Activated CD4-positive, alpha-beta T cell treated with anti-CD3 and anti-CD28 coated beads for 36 hours (primary cell): Measurements from ENCODE around the gene MTREX. TPM values are rescaled to one million over a fixed set of nuclear protein-coding genes. Genes with fewer than 3 reads are reported as not detected.

Experiments used
- ATAC-seq: fragments of 200-7000 bp; cut with Tn5 transposase; one replicate; pipeline ENCODE4 v1.10.0; 2021; ENCODE audit warnings: mild to moderate bottlenecking, moderate library complexity
- CTCF ChIA-PET: fragments of 350-600 bp; sonication (Branson Sonifier 250); formaldehyde crosslinking; loops from one replicate; lab custom pipeline; 2021; ENCODE audit warnings: antibody characterized with exemption; lab: Charles Lee
- POLR2A ChIA-PET: fragments of 350-600 bp; sonication (Branson Sonifier 250); formaldehyde crosslinking; loops from one replicate; lab custom pipeline; 2021; ENCODE audit warnings: antibody characterized with exemption, inconsistent platforms; lab: Charles Lee
- DNase-seq: peaks from one replicate; pipeline ENCODE4 v3.0.0-alpha.2; 2020
- H3K27ac Mint-ChIP-seq: one replicate; pipeline ENCODE4 v1.8.0; 2021; ENCODE audit warnings: mixed read lengths
- H3K27me3 Mint-ChIP-seq: one replicate; pipeline ENCODE4 v1.8.0; 2021; ENCODE audit warnings: mixed read lengths
- H3K36me3 Mint-ChIP-seq: one replicate; pipeline ENCODE4 v1.8.0; 2021; ENCODE audit warnings: low read depth, mixed read lengths
- H3K4me1 Mint-ChIP-seq: one replicate; pipeline ENCODE4 v1.8.0; 2021; ENCODE audit warnings: mixed read lengths
- H3K4me3 Mint-ChIP-seq: one replicate; pipeline ENCODE4 v1.8.0; 2021; ENCODE audit warnings: mild to moderate bottlenecking, moderate library complexity, mixed read lengths
- H3K9me3 Mint-ChIP-seq: one replicate; pipeline ENCODE4 v1.8.0; 2021; ENCODE audit warnings: low read depth, mixed read lengths
- intact Hi-C, 2 experiments: fragments of 100-400 bp; cut with DNase I in 1 of 2; cut with micrococcal nuclease in 1 of 2; formaldehyde crosslinking; loops; one replicate each; pipeline versions ENCODE4 v1.14.2 to v1.15.1; 2022 to 2024; cut with DNase I, micrococcal nuclease
- total RNA-seq, 2 experiments: library from RNA; stranded (reverse); gene quantifications; one replicate each; pipeline ENCODE4 v1.2.3, GENCODE V29; 2021

MTREX gene
- total RNA-seq, 2 experiments from 2014 or later = 98.2 to 106 TPM

DNA sequence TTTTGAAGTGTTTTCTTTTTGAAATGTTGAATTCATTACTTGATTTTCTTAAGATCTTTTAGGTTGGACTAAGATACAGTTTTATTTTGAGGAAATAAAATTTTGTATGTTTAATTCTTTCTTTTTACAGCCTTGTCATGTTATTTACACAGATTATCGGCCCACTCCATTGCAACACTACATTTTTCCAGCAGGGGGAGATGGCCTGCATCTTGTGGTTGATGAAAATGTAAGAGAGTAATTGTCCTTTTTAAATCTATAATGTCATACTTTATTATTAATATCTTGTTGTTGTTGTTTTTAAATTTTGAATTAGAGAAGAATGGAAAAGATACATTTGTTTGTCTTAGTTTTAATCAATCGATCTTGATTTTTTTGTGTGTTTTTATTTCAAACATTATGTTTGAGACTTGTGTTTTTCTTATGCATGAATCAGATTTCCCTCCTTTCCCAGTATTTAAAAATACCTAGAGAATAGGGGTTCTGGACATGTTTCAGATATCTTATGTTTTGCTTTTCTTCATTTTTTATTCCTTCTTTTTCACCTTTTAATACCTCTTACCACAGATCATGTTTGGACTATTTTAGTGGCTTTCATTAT lies 36.7 kb downstream of the MTREX start:
- Mint-ChIP-seq H3K4me3 (no peak overlapping the region), H3K27ac (no peak overlapping the region), H3K27me3 (no peaks in the 10 kb centered on the region), H3K4me1 (peaks cover 8% of the 10 kb centered on the region), H3K9me3 (no peaks in the 10 kb centered on the region), H3K36me3 (peaks cover 60% of the 10 kb centered on the region)
- DNase-seq (peak; percentile 78), ATAC-seq (no peak)
- ChIA-PET CTCF (interaction anchor here (1.0 to 3.5 kb wide), 7 partner anchors 14 to 593 kb away, joined by 3 to 32 read pairs (median 6); no protein-coding TSS in a partner anchor), POLR2A (no interaction called here)
- intact Hi-C loops = loop anchor here (1.0 to 10.0 kb wide), 2 partner anchors 348 to 860 kb away; no protein-coding TSS in a partner anchor

- no peaks in the 10 kb centered on the region for H3K9me3 Mint-ChIP-seq
- intact Hi-C loops = loop anchor here in 1 of 2 experiments (10.0 kb wide), 1 partner anchor 859 kb away; no protein-coding TSS in a partner anchor
- H3K4me3 Mint-ChIP-seq = no peak overlapping the region
- H3K27me3 Mint-ChIP-seq = no peaks in the 10 kb centered on the region
- DNase-seq (no peak), ATAC-seq (no peak)
- peaks cover 8% of the 10 kb centered on the region for H3K4me1 Mint-ChIP-seq
- no peak overlapping the region for H3K27ac Mint-ChIP-seq
- ChIA-PET POLR2A (no interaction called here), CTCF (interaction anchor here (1.0 to 1.2 kb wide), 2 partner anchors 24 to 358 kb away, joined by 3 to 4 read pairs; no protein-coding TSS in a partner anchor)
- H3K36me3 Mint-ChIP-seq = peaks cover 66% of the 10 kb centered on the region
Measured at GRCh38 chr5:55345327-55345726, 37.5 kb downstream of the MTREX start.

DNA sequence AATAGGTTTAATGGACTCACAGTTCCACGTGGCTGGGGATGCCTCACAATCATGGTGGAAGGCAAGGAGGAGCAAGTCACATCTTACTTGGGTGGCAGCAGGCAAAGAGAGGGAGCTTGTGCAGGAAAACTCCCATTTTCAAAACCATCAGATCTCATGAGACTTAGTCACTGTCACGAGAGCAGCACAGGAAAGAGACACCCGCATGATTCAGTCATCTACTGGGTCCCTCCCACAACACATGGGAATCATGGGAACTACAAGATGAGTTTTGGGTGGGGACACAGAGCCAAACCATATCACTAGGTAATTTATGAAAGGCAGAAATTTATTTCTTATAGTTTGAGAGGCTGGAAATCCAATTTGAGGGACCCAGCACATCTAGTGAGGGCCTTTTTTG lies 40.0 kb downstream of the MTREX start:
- ChIA-PET POLR2A (no interaction called here), CTCF (interaction anchor here (2.1 kb wide), 1 partner anchor 345 kb away, joined by 8 read pairs; no protein-coding TSS in a partner anchor)
- H3K9me3 Mint-ChIP-seq = no peaks in the 10 kb centered on the region
- intact Hi-C loops = loop anchor here in 1 of 2 experiments (10.0 kb wide), 1 partner anchor 857 kb away; no protein-coding TSS in a partner anchor
- DNase-seq = no peak
- peaks cover 70% of the 10 kb centered on the region for H3K36me3 Mint-ChIP-seq
- H3K27me3 Mint-ChIP-seq = no peaks in the 10 kb centered on the region
- no peak for ATAC-seq
- peaks cover 4% of the 10 kb centered on the region for H3K4me1 Mint-ChIP-seq
- no peak overlapping the region for H3K4me3 Mint-ChIP-seq
- no peak overlapping the region for H3K27ac Mint-ChIP-seq

DNA sequence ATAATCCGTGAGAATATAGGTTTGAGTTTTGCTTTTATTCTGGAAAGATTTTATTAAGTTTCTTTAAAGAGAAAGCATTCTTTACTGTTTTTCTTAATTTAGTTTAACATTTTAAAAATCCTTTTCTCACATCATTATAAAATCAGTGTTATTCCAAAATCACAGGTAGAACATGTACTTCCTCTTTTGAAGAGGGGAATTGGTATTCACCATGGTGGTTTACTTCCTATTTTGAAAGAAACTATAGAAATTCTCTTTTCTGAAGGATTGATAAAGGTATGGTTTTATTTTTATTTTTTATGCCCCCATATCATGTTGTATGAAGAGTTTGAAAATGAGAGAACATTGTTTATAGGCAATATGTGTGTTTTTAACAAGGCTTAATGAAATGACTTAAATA lies 43.0 kb downstream of the MTREX start:
- Mint-ChIP-seq H3K36me3 (peaks cover 60% of the 10 kb centered on the region), H3K9me3 (no peaks in the 10 kb centered on the region), H3K4me1 (peaks cover 2% of the 10 kb centered on the region), H3K4me3 (no peak overlapping the region), H3K27ac (no peak overlapping the region), H3K27me3 (no peaks in the 10 kb centered on the region)
- CTCF ChIA-PET = no interaction called here
- intact Hi-C loops = no loop called here
- DNase-seq (no peak), ATAC-seq (no peak)
- POLR2A ChIA-PET = no interaction called here

GRCh38 chr5:55356896-55357295 lies 49.1 kb downstream of the MTREX start:
- intact Hi-C loops = no loop called here
- no peak for DNase-seq
- H3K4me3 Mint-ChIP-seq = no peak overlapping the region
- H3K27me3 Mint-ChIP-seq = no peaks in the 10 kb centered on the region
- ATAC-seq = no peak
- ChIA-PET CTCF (no interaction called here), POLR2A (interaction anchor here (0.6 kb wide), 1 partner anchor 16 kb away, joined by 3 read pairs; no protein-coding TSS in a partner anchor)
- peaks cover 3% of the 10 kb centered on the region for H3K4me1 Mint-ChIP-seq
- H3K9me3 Mint-ChIP-seq = no peaks in the 10 kb centered on the region
- peaks cover 46% of the 10 kb centered on the region for H3K36me3 Mint-ChIP-seq
- H3K27ac Mint-ChIP-seq = no peak overlapping the region

DNA sequence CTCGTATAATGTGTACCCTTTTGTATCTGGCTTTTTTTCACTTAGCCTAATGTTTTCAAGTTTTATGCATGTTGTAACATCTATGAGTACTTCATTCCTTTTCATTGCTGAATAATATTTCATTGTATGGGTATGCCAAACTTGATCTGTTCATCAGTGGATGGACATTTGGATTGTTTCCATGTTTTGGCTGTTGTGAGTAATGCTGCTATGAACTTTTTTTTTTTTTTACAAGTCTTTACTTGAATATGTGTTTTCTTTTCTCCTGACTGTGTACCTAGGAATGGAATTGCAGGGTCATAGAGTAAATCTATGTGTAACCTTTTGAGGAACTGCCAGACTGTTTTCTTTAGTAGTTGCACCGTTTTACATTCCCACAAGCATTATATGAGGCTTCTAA lies 52.4 kb downstream of the MTREX start:
- Mint-ChIP-seq H3K27me3 (no peaks in the 10 kb centered on the region), H3K9me3 (no peaks in the 10 kb centered on the region), H3K4me1 (peaks cover 23% of the 10 kb centered on the region), H3K36me3 (peaks cover 42% of the 10 kb centered on the region), H3K4me3 (no peak overlapping the region), H3K27ac (no peak overlapping the region)
- DNase-seq (no peak), ATAC-seq (no peak)
- ChIA-PET POLR2A (no interaction called here), CTCF (no interaction called here)
- intact Hi-C loops = loop anchor here in 1 of 2 experiments (5.0 kb wide), 1 partner anchor 82 kb away; no protein-coding TSS in a partner anchor

- POLR2A ChIA-PET = interaction anchor here (0.6 kb wide), 1 partner anchor 8 kb away, joined by 3 read pairs; no protein-coding TSS in a partner anchor
- Mint-ChIP-seq H3K9me3 (no peaks in the 10 kb centered on the region), H3K27ac (no peak overlapping the region), H3K4me3 (no peak overlapping the region), H3K27me3 (no peaks in the 10 kb centered on the region), H3K4me1 (peaks cover 22% of the 10 kb centered on the region), H3K36me3 (peaks cover 50% of the 10 kb centered on the region)
- intact Hi-C loops = loop anchor here (1.0 to 5.0 kb wide), 3 partner anchors 25 to 78 kb away; no protein-coding TSS in a partner anchor
- ATAC-seq (no peak), DNase-seq (no peak)
- CTCF ChIA-PET = interaction anchor here (1.1 kb wide), 1 partner anchor 419 kb away, joined by 3 read pairs; no protein-coding TSS in a partner anchor
Measured at GRCh38 chr5:55363856-55364255, 56.1 kb downstream of the MTREX start.

DNA sequence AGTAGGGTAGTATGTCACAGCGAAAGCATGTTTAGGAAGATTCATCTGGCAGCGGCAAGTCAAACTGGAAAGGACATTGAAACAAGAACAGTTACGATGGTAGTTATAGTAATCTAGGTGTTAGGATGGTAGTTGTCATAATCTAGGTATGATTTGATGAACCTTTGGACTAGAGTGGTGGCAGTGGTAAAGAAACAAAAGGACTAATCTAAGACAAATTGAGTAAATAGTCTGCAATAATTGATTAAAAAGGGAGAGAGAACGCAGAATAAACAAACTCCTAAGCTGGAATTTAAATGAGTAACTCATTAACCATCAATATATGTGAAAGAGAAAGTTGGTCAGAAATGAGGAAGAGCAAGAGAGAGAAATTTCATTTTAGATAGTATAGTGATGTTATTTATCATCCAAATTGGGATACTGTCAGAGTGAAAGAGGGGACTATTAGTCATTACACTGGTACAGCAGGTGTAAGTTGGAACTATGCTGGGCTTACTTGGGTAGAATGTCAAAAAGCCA lies 56.8 kb downstream of the MTREX start:
- intact Hi-C loops = loop anchor here (1.0 to 5.0 kb wide), 4 partner anchors 26 to 631 kb away; no protein-coding TSS in a partner anchor
- ATAC-seq = peak; percentile 94
- Mint-ChIP-seq H3K27ac (peak overlapping the region; percentile 69), H3K9me3 (no peaks in the 10 kb centered on the region), H3K27me3 (no peaks in the 10 kb centered on the region), H3K36me3 (peaks cover 46% of the 10 kb centered on the region), H3K4me1 (peaks cover 22% of the 10 kb centered on the region), H3K4me3 (peak overlapping the region; percentile 2)
- CTCF ChIA-PET = interaction anchor here (0.6 to 1.1 kb wide), 2 partner anchors 161 to 418 kb away, joined by 3 read pairs; no protein-coding TSS in a partner anchor
- peak; percentile 31 for DNase-seq
- POLR2A ChIA-PET = no interaction called here

- Mint-ChIP-seq H3K27ac (no peak overlapping the region), H3K36me3 (peaks cover 70% of the 10 kb centered on the region), H3K4me1 (peaks cover under 1% of the 10 kb centered on the region), H3K9me3 (peaks cover 12% of the 10 kb centered on the region), H3K4me3 (no peak overlapping the region), H3K27me3 (no peaks in the 10 kb centered on the region)
- DNase-seq (no peak), ATAC-seq (no peak)
- ChIA-PET CTCF (no interaction called here), POLR2A (no interaction called here)
- intact Hi-C loops = no loop called here
Measured at GRCh38 chr5:55370291-55370925, 62.6 kb downstream of the MTREX start.

DNA sequence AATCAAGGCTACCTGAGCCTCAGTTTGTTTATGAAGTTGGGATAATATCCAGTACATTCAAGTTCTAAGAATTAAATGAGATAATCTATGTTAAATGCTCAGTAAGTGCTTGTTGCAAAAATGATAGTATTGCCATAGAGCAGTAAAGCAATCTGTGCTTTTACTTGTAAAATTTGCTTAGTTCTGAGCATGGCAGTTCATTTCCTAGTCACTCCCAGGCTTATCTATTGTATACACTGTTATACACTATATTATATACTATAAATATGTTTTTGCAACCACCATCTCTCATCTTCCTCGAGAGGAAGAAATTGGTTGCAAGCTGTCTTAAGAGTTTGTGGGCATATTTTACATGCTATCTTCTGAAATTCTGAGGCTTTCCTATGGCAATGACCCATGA lies 63.4 kb downstream of the MTREX start:
- Mint-ChIP-seq H3K27ac (no peak overlapping the region), H3K4me3 (no peak overlapping the region), H3K4me1 (no peaks in the 10 kb centered on the region), H3K36me3 (peaks cover 74% of the 10 kb centered on the region), H3K27me3 (no peaks in the 10 kb centered on the region), H3K9me3 (peaks cover 12% of the 10 kb centered on the region)
- ChIA-PET CTCF (no interaction called here), POLR2A (no interaction called here)
- ATAC-seq = no peak
- DNase-seq = no peak
- intact Hi-C loops = no loop called here

- ChIA-PET POLR2A (interaction anchor here (0.7 kb wide), 1 partner anchor 9 kb away, joined by 3 read pairs; no protein-coding TSS in a partner anchor), CTCF (interaction anchor here (0.7 to 1.4 kb wide), 3 partner anchors 187 to 517 kb away, joined by 3 to 6 read pairs (median 4); no protein-coding TSS in a partner anchor)
- Mint-ChIP-seq H3K27ac (no peak overlapping the region), H3K36me3 (peaks cover 67% of the 10 kb centered on the region), H3K4me3 (no peak overlapping the region), H3K4me1 (no peaks in the 10 kb centered on the region), H3K27me3 (no peaks in the 10 kb centered on the region), H3K9me3 (peaks cover 12% of the 10 kb centered on the region)
- intact Hi-C loops = no loop called here
- DNase-seq = no peak
- ATAC-seq = no peak
Measured at GRCh38 chr5:55372130-55372925, 64.5 kb downstream of the MTREX start.
